SU-DHL-6 (cell line): ENCODE results near the gene CCDC88C.

Experiments
- CTCF ChIP-seq: fragments of 200-600 bp; sonication (generic); IDR thresholded peaks from one replicate; pipeline ENCODE4 v1.5.1; 2017; ENCODE audit warnings: antibody characterized with exemption, mild to moderate bottlenecking, low read length, moderate library complexity; ENCODE audit not compliant: insufficient read depth, poor library complexity, severe bottlenecking
- EZH2phosphoT487 ChIP-seq: fragments of 200-600 bp; sonication (generic), shearing (Covaris generic); conservative IDR thresholded peaks from 2 replicates; pipeline ENCODE4 v1.6.1; 2018; ENCODE audit warnings: mild to moderate bottlenecking, antibody characterized with exemption, low read length, moderate library complexity, mixed read lengths

GRCh38 chr14:91310606-91311283 is 106.9 kb downstream of the CCDC88C start:
- TF ChIP-seq CTCF (no peak), EZH2phosphoT487 (no peak)
